Prostate gland (tissue), 2 donors: ENCODE data around the gene KRTAP29-1. TPM values are rescaled to one million over a fixed set of nuclear protein-coding genes. Genes with fewer than 3 reads are reported as not detected.

ENCODE experiments used
- DNase-seq: peaks from one replicate; pipeline ENCODE4 v3.0.0-alpha.2; 2019; ENCODE audit warnings: low spot score
- H3K27ac ChIP-seq, 2 donors: fragments of 200-600 bp; sonication (generic); 2 replicates each; pipeline ENCODE4 v1.5.1; 2017 to 2019
- H3K27me3 ChIP-seq: fragments of 200-600 bp; sonication (generic); replicated peaks from 2 replicates; pipeline ENCODE4 v1.5.1; 2019; ENCODE audit not compliant: insufficient read depth
- H3K36me3 ChIP-seq, 2 donors: fragments of 200-600 bp; sonication (generic); 1 replicate in 1 of 2; 2 replicates in 1 of 2; pipeline versions ENCODE4 v1.5.1 to v1.8.1; 2017 to 2019
- H3K4me1 ChIP-seq: fragments of 200-600 bp; sonication (generic); replicated peaks from 2 replicates; pipeline ENCODE4 v1.5.1; 2019
- H3K4me3 ChIP-seq, 2 donors: fragments of 200-600 bp; sonication (generic); 2 replicates each; pipeline ENCODE4 v1.5.1; 2017 to 2019
- H3K9me3 ChIP-seq: fragments of 200-600 bp; sonication (generic); 2 replicates; pipeline ENCODE4 v1.5.1; 2017
- CTCF ChIP-seq, 4 experiments: fragments of 200-600 bp in 2 of 4; fragments of 450-650 bp in 2 of 4; sonication (generic) in 2 of 4; IDR thresholded peaks; 1 replicate in 3 of 4; 2 replicates in 1 of 4; pipeline ENCODE4 v1.5.1; 2016 to 2019; ENCODE audit warnings: antibody characterized with exemption in 4 of 4, mild to moderate bottlenecking in 2 of 4, moderate library complexity in 2 of 4
- POLR2A ChIP-seq: fragments of 450-650 bp; IDR thresholded peaks from one replicate; pipeline ENCODE4 v1.6.1; 2016; ENCODE audit warnings: antibody characterized with exemption, mild to moderate bottlenecking
- POLR2AphosphoS5 ChIP-seq: sonication (generic); formaldehyde crosslinking; IDR thresholded peaks from one replicate; pipeline ENCODE4 v1.6.1; 2017; ENCODE audit warnings: antibody characterized with exemption
- WGBS: methylation state at CpG from one replicate; pipeline ENCODE4 v1.1.5; 2018; 5-methylcytosine and 5-hydroxymethylcytosine counted together
- intact Hi-C: fragments of 100-400 bp; cut with DNase I; formaldehyde crosslinking; loops from one replicate; pipeline ENCODE4 v1.14.2; 2022
- total RNA-seq, 2 donors: library from RNA; depleted of rRNA; stranded (reverse); fragments of >200 nt; gene quantifications; one replicate each; pipeline ENCODE4 v1.1.0, GENCODE V29; 2016

KRTAP29-1 gene
- total RNA-seq, 2 donors from 2014 or later, result not detected

GRCh38 chr17:41328207-41328606 lies 25.6 kb upstream of the KRTAP29-1 start:
- H3K9me3 ChIP-seq, result no peaks in the 10 kb centered on the region
- H3K4me3 ChIP-seq, result no peak overlapping the region
- TF ChIP-seq POLR2AphosphoS5 (no peak), CTCF (IDR thresholded peaks at IDR 0.05) (no peak), POLR2A (no peak)
- no peaks in the 10 kb centered on the region for H3K36me3 ChIP-seq
- H3K27me3 ChIP-seq, result no peaks in the 10 kb centered on the region
- DNase-seq, result no peak
- H3K4me1 ChIP-seq, result no peaks in the 10 kb centered on the region
- no peak overlapping the region for H3K27ac ChIP-seq
- 97% methylated on average over 7 of the region's 7 CpGs for WGBS
- intact Hi-C loops, result loop anchor here (5.0 kb wide), 1 partner anchor 319 kb away; no protein-coding TSS in a partner anchor

GRCh38 chr17:41327411-41328120 lies 24.9 kb upstream of the KRTAP29-1 start:
- Histone ChIP-seq H3K9me3 (no peaks in the 10 kb centered on the region), H3K4me1 (no peaks in the 10 kb centered on the region), H3K27ac (no peak overlapping the region), H3K4me3 (no peak overlapping the region), H3K27me3 (no peaks in the 10 kb centered on the region), H3K36me3 (no peaks in the 10 kb centered on the region)
- 84% methylated on average over 8 of the region's 8 CpGs for WGBS
- DNase-seq, result no peak
- intact Hi-C loops, result loop anchor here (5.0 kb wide), 1 partner anchor 320 kb away; no protein-coding TSS in a partner anchor
- no peak for TF ChIP-seq CTCF (IDR thresholded peaks at IDR 0.05)
- no peak for TF ChIP-seq POLR2AphosphoS5
- TF ChIP-seq POLR2A, result no peak

GRCh38 chr17:41326173-41327145 lies 23.8 kb upstream of the KRTAP29-1 start:
- no peak overlapping the region for H3K27ac ChIP-seq
- no peaks in the 10 kb centered on the region for H3K27me3 ChIP-seq
- no peaks in the 10 kb centered on the region for H3K4me1 ChIP-seq
- no peak overlapping the region for H3K4me3 ChIP-seq
- H3K36me3 ChIP-seq, result no peaks in the 10 kb centered on the region
- TF ChIP-seq POLR2A, result no peak
- no peak for TF ChIP-seq POLR2AphosphoS5
- TF ChIP-seq CTCF (IDR thresholded peaks at IDR 0.05), result no peak
- no peaks in the 10 kb centered on the region for H3K9me3 ChIP-seq
- no peak for DNase-seq
- intact Hi-C loops, result loop anchor here (5.0 kb wide), 1 partner anchor 321 kb away; no protein-coding TSS in a partner anchor
- WGBS, result 92% methylated on average over 18 of the region's 18 CpGs

- Histone ChIP-seq H3K36me3 (no peaks in the 10 kb centered on the region), H3K9me3 (no peaks in the 10 kb centered on the region), H3K27ac (no peak overlapping the region), H3K27me3 (no peaks in the 10 kb centered on the region), H3K4me3 (no peak overlapping the region), H3K4me1 (no peaks in the 10 kb centered on the region)
- intact Hi-C loops, result loop anchor here (5.0 kb wide), 1 partner anchor 322 kb away; no protein-coding TSS in a partner anchor
- no peak for DNase-seq
- TF ChIP-seq POLR2AphosphoS5 (no peak), CTCF (IDR thresholded peaks at IDR 0.05) (no peak), POLR2A (no peak)
- WGBS, result 98% methylated on average over 6 of the region's 6 CpGs
Measured at GRCh38 chr17:41325611-41326010, 23.0 kb upstream of the KRTAP29-1 start.
